GM18505 (cell line): Measurements from ENCODE around the gene PHOX2B.

ENCODE experiments used
- ATAC-seq: cut with Tn5 transposase; IDR thresholded peaks from one replicate; pipeline ENCODE4 v1.9.1; 2021; ENCODE audit not compliant: unreplicated experiment
- POLR2A ChIP-seq: IDR thresholded peaks from 4 replicates; pipeline ENCODE4 v1.6.1; 2011; ENCODE audit warnings: borderline replicate concordance; ENCODE audit not compliant: insufficient read depth, insufficient read length; ENCODE audit errors: extremely low read depth

Gene PHOX2B

GRCh38 chr4:41748571-41749475 is at the start of gene PHOX2B:
Gene PHOX2B (minus strand): TSS chr4:41748725. CDS start chr4:41748610, 115 bp downstream.
- ATAC-seq: no peak
- TF ChIP-seq POLR2A: no peak

DNA sequence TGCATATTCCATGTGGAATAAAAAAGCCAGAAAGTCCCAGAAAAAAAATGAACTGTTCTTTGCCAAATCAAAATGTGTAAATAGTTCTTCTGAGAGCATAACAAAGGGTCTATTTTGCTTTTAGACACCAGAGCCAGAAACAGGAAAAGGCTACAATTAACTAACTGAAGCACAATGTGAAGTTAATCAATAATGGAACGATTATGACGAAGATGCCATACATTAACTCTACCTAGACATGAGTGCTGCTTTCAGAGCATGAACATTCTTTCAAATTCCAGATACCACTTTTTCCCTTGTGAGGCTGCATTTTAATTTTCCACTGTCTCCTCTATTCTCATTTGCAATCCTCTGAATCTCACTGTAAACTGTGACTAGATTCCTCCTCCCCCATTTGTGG is 48.7 kb upstream of the PHOX2B start:
- ATAC-seq: no peak
- no peak for TF ChIP-seq POLR2A

DNA sequence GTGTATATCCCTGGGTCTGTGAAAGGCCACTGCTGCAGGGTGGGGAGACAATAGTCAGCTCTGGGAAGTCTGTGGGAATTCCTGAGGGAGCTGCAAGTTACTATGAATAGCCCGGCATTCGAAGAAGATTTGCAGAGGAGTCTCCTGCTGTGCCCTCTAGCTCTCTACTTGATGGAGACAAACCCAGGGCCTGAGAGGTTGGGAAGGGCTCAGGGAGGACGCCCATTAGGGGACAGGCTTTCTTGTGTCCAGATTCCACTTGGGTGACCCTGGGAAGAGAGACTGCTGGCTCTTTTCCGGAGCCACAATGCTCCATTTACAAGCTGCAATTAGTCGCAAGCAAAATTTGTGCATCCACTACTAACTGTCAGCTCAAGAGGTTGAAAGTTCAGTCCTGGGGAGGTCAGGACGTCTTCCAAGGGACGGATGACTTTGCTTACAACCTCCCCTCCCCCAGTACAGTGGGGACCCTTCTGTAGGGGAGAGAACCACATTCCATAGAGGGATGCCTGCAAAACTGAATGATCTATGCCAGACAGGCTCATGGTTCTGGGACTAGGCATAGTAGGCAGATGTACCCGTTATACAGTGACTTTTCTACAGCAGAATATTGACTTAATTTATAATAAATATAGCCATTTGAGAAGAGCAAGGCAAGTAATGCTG is 48.2 kb upstream of the PHOX2B start:
- no peak for TF ChIP-seq POLR2A
- no peak for ATAC-seq

GRCh38 chr4:41795796-41796385 is 47.4 kb upstream of the PHOX2B start:
- TF ChIP-seq POLR2A: no peak
- no peak for ATAC-seq

DNA sequence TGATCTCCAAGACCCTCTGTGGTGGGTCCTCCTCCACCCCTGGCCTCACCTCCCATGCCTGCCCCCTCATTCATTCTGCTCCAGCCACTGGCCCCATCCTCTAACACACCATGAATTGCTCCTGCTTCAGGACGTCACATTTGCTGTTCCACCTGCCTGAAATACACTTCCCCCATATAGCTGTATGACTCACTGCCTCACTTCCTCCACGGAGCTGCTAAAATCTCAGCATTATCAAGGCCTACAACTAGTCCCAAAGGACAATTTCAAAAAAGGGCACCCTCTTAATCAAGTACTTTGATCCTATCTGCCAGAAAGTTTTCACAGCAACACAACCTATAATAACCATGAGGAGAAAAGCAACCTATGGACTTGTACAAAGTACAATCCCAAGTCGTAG is 43.6 kb upstream of the PHOX2B start:
- ATAC-seq: no peak
- TF ChIP-seq POLR2A: no peak

DNA sequence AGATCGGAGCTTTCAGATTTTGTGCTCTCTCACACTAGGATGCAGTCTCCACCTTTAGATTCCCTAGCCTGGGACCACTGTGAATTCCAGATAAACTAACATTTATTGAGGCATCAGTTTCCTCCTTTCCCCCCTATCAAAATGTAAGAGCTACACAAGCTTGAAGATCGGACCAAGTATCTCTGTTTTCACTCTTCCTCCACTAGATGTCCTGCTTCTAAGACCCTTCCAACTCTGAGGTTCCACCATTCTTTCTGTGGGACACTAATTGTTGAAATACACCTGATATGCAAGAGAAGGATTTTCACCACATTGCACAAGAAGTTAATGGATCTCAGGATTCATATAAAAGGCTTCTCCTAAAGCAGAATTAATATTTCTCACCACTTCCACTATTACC is 43.0 kb upstream of the PHOX2B start:
- TF ChIP-seq POLR2A: no peak
- no peak for ATAC-seq

DNA sequence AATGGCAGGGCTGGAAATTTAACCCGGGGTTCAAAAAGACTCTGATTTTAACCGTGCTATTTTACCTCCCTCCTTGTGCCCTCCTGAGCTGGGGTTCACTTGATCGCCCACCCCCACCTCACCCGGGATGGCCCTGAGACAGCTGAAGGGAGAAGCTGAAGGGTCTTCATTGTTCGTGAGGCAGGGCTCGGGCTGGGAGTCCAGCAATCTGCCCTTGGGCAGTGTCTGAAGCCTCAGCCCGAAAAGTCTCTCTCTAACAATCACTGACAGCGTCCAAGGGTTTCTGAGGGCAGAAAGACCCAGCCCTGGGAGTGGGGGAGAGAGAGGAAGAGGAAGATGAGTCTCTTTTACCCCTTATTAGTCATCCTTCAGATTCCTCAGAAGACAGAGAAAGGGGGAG is 39.4 kb upstream of the PHOX2B start:
- TF ChIP-seq POLR2A: no peak

DNA sequence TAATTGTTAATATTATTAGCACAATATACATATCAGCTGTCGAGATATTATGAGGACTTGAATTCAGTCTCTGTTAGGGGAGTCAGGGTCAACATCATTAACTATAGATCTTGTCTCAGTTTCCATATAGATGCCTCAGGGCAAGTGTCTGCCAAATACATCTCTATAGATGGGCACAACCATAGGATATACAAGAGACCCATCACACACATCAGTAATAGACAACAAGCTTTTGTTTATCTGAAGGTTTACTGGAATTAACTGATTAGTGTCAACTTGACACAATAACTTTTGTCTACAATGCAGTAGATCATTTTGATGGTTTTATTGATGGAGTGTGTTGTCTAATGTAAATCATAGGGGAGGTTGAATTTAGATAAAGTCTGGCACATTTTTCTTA is 37.1 kb upstream of the PHOX2B start:
- TF ChIP-seq POLR2A: no peak
- no peak for ATAC-seq

More for the DNA sequence above, 39.4 kb upstream of the PHOX2B start:
- no peak for ATAC-seq

- TF ChIP-seq POLR2A: no peak
Observed at GRCh38 chr4:41784191-41784979, 35.9 kb upstream of the PHOX2B start.

DNA sequence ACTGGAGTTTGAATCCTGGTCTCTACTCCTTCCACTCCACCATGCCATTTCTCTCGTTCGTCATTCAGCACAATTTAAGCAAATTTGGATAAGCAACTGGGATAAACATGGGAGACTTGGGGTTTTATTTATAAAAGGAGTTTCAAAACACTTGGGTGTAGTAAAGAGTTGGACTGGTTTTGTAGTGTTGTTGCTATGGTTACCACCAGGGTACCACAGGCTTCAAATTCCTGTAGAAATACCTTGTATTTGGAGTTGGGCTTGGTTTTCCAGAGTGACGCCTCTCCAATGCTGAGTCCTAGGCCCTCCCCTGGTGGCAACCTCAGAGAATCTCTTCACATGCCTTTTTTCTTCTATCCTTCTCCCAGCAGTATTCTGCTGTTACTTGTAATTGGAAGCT is 27.9 kb upstream of the PHOX2B start:
- no peak for ATAC-seq
- TF ChIP-seq POLR2A: no peak

More at GRCh38 chr4:41784191-41784979, 35.9 kb upstream of the PHOX2B start:
- no peak for ATAC-seq

GRCh38 chr4:41763729-41764128 is 15.2 kb upstream of the PHOX2B start:
- TF ChIP-seq POLR2A: no peak
- no peak for ATAC-seq

GRCh38 chr4:41758884-41759283 is 10.4 kb upstream of the PHOX2B start:
- no peak for ATAC-seq

More at GRCh38 chr4:41758884-41759283, 10.4 kb upstream of the PHOX2B start:
- TF ChIP-seq POLR2A: no peak
